NCI-H1105 (cell line): ENCODE measurements around the gene PIWIL4.

Source experiments
- DNase-seq: peaks from one replicate; lab custom pipeline; 2025; lab: John Stamatoyannopoulos, UW

The PIWIL4 gene

DNA sequence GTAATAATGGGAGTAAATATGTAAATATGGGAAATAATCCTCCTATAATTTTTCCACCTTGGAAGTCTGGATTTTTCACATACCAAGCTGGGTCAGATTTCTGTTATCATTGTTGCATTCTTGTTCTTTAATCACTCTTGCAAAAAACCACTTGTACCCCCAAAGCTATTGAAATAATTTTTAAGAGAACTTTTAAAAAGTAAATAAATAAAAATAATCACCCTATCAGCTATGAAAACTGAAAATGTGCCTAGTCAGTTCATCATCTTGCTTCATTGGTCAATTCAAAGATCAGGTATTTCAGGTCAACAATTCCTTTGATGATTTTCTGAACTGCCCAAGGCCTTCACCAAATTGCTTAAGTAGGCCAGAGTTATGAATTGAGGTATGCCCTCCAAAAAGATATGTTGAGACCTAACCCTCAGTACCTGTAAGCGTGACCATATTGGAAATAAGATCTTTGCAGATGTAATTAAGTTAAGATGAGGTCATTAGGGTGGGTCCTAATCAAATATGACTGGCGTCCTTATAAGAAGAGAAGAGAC is 95.8 kb downstream of the PIWIL4 start:
- DNase-seq, result no peak

DNA sequence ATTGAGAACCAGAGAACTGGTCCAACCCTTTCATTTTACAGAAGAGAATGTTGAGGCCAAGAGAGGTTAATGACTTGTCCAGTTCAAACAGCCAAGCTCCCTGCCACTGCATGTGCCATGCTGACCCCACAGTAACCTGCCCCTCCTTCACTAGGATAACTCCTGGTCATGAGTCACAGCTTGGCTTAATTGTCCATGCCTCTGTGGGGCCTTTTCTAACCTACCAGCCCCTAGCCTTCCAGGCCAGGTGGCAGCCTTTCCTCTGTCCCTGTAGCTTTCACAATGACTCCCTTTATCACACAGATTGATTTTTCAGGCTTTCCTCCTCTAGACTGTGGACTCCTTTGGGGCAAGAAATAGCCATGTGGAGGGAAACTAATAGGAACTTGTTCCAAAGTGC is 97.2 kb downstream of the PIWIL4 start:
- DNase-seq, result no peak

DNA sequence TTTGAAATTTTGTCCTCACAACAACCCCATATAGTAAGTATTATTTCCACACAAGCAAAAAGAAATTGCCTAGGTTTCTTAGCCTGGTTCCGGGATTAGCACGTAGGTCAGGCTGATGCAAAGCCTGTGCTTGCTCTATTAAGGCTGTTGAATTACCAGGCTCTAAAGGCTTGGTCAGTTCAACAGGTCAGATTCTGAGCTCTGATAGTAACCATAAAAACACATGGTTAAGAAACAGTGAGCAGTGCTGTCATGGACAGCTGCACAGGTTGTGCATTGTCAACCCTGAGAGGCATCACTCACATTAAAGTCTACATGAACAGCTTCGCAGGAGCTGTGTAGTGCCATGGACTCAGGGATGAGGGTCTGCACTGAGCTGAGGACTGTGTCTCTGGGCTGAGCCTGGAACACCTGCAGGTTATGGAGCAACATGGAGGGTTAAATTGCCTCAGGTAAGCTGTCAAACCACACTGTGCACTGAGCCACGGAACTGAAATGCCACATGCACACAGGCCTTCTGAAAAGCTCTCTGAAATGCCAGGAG is 98.0 kb downstream of the PIWIL4 start:
- no peak for DNase-seq

DNA sequence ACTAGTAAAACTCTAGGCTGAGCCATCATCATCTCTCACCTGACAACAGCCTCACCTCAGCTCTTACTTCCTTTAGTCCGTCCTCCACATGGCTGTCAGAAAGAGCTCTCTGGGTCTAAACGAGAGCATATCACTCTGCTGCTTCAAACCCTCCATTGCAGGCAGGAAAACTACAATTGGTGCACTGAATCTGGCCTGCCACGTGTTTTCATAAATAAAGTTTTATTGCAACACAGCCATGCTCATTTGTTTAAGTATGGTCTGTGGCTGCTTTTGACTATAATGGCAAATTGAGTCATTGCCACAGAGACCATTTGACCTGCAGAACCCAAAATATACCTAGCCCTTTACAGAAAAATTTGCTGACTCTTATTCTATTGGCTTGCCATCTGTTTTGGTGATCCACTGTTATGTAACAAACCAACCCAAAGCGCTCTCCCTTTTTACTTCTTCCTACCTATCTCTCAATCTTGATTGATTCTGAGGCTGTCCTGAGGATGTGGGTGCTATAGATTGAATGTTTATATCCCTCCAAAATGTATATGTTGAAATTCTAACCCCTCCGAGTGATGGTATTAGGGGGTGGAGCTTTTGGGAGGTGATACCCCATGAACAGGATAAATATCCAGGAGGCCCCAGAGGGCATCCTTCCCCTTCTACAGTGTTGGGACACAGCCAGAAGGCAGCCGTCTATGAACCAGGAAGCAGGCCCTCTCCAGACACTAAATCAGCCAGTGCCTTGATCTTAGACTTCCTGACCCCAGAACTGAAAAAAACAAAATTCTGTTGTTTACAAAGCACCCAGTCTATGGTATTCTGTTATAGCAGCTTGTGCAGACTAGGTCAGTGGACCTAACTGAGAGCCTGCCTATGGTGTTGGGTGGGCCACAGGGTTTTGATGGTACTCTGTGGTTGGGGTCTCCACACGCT is 99.9 kb downstream of the PIWIL4 start:
- DNase-seq, result no peak

DNA sequence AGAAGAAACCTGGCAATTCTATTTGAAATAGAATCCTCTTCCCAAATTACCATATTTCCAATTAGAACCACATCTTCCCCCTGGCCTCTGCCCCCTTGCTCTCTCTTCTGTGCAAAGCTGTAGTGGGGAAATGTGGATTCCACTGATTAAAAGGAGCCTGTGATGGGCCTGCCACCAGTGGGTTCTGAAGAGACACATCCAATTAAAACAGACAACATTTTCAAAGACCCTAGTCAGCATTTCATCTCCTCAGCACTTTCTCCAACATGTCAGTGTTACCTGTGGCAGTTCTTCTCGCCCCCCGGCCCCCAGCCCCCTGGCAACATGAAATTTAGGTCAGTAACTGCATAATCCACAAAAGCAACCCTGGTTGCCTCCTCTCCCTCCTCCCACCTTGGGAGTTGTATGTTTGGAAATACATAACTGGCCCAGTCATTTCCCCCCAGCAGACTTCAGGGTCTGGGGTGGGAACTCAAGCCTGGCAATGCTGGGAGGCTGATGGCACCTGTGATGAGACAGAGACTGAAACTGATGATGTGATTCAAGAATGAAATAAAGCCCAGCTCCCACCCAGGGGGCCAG is 101.1 kb downstream of the PIWIL4 start:
- no peak for DNase-seq

DNA sequence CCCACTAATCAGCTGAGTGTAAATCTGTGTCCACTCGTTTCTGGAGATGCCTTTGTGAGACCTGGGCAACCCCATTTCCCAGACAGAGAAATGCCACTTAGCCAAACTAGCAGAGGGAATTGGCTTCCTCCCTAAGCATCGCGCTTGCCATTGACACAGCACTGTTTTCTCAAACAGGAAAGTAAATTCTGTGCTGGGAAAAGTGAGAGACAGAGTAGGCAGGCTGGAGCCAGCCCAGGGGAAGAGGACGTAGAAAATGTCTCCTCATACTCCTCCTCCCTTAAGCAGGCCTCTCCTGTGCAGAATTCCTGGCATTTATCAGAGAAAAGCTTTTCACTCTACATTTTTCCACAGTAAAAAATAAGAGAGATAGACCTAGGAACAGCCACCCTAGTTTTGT is 101.9 kb downstream of the PIWIL4 start:
- DNase-seq, result no peak
